ENCODE results near the gene GOLT1A. TPM values are rescaled to one million over a fixed set of nuclear protein-coding genes. Genes with fewer than 3 reads are reported as not detected.

The GOLT1A gene
- total RNA-seq, 4 donors from 2014 or later, result 1.1 to 1.3 TPM; not detected in 2

- Histone ChIP-seq H3K4me1 (peaks cover 0 to 5% of the 10 kb centered on the region in 2 donors), H3K27ac (no peak overlapping the region), H3K4me3 (no peak overlapping the region), H3K9me3 (no peaks in the 10 kb centered on the region), H3K27me3 (no peaks in the 10 kb centered on the region), H3K36me3 (no peaks in the 10 kb centered on the region)
- TF ChIP-seq, protein P1, sequence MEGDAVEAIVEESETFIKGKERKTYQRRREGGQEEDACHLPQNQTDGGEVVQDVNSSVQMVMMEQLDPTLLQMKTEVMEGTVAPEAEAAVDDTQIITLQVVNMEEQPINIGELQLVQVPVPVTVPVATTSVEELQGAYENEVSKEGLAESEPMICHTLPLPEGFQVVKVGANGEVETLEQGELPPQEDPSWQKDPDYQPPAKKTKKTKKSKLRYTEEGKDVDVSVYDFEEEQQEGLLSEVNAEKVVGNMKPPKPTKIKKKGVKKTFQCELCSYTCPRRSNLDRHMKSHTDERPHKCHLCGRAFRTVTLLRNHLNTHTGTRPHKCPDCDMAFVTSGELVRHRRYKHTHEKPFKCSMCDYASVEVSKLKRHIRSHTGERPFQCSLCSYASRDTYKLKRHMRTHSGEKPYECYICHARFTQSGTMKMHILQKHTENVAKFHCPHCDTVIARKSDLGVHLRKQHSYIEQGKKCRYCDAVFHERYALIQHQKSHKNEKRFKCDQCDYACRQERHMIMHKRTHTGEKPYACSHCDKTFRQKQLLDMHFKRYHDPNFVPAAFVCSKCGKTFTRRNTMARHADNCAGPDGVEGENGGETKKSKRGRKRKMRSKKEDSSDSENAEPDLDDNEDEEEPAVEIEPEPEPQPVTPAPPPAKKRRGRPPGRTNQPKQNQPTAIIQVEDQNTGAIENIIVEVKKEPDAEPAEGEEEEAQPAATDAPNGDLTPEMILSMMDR (IDR thresholded peaks at IDR 0.05 in 4 of 5, conservative IDR thresholded peaks at IDR 0.05 in 1 of 5), result peak; percentile 27 to 57 (median 46)
- no peak for TF ChIP-seq POLR2A (IDR thresholded peaks at IDR 0.05)
- in situ Hi-C loops (cut with MboI; ENCODE audit: low sequenced_read_pairs in 4 of 4), result no loop called here
- intact Hi-C loops (cut with DNase I; ENCODE audit: low total_unique reads), result loop anchor here (1.0 kb wide), 1 partner anchor 105 kb away; no protein-coding TSS in a partner anchor
- no peak for DNase-seq
- no peak for ATAC-seq
Measured at GRCh38 chr1:204258213-204259115, 44.7 kb upstream of the GOLT1A start.

GRCh38 chr1:204257446-204257845 is 43.7 kb upstream of the GOLT1A start:
- no peak for ATAC-seq
- in situ Hi-C loops (cut with MboI; ENCODE audit: low sequenced_read_pairs in 4 of 4) (no loop called here), intact Hi-C loops (cut with DNase I; ENCODE audit: low total_unique reads) (no loop called here)

GRCh38 chr1:204256531-204256930 is 42.7 kb upstream of the GOLT1A start:
- no peak overlapping the region for H3K4me3 ChIP-seq
- H3K4me1 ChIP-seq, result peaks cover 0 to 9% of the 10 kb centered on the region in 2 donors
- no peak overlapping the region for H3K27ac ChIP-seq
- in situ Hi-C loops (cut with MboI; ENCODE audit: low sequenced_read_pairs in 4 of 4) (no loop called here), intact Hi-C loops (cut with DNase I; ENCODE audit: low total_unique reads) (no loop called here)
- no peak for DNase-seq
- no peaks in the 10 kb centered on the region for H3K9me3 ChIP-seq
- no peaks in the 10 kb centered on the region for H3K36me3 ChIP-seq
- ATAC-seq, result no peak
- TF ChIP-seq, protein P1 (IDR thresholded peaks at IDR 0.05 in 4 of 5, conservative IDR thresholded peaks at IDR 0.05 in 1 of 5), result no peak
- TF ChIP-seq POLR2A (IDR thresholded peaks at IDR 0.05), result no peak
- H3K27me3 ChIP-seq, result no peaks in the 10 kb centered on the region

More at GRCh38 chr1:204257446-204257845, 43.7 kb upstream of the GOLT1A start:
- H3K36me3 ChIP-seq, result no peaks in the 10 kb centered on the region
- H3K27ac ChIP-seq, result no peak overlapping the region
- DNase-seq, result no peak
- no peaks in the 10 kb centered on the region for H3K9me3 ChIP-seq
- H3K27me3 ChIP-seq, result no peaks in the 10 kb centered on the region
- no peak overlapping the region for H3K4me3 ChIP-seq
- TF ChIP-seq, protein P1 (IDR thresholded peaks at IDR 0.05 in 4 of 5, conservative IDR thresholded peaks at IDR 0.05 in 1 of 5), result no peak
- no peak for TF ChIP-seq POLR2A (IDR thresholded peaks at IDR 0.05)
- peaks cover 0 to 5% of the 10 kb centered on the region in 2 donors for H3K4me1 ChIP-seq

DNA sequence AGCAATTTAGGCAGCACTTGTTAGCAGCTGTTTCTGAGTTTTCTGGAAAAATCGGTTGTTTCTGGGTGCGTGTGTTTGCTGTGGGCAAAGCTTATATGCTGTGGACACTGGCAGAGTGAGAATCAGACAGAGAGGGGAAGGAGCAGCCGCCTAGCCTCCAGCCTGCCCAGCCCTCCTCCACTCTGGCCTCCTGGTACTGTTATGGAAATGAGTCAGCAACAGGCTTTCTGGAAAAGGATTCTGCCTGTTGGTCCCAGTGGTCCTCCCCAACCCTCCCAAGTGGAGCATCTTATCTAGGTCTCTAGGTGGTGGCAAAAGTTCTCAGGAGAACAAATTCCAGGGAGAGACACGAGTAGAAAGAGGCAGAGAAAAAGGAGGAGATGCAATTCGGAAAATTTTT is 42.2 kb upstream of the GOLT1A start:
- ATAC-seq (no peak), DNase-seq (no peak)
- in situ Hi-C loops (cut with MboI; ENCODE audit: low sequenced_read_pairs in 4 of 4), result no loop called here
- TF ChIP-seq, protein P1 (IDR thresholded peaks at IDR 0.05 in 4 of 5, conservative IDR thresholded peaks at IDR 0.05 in 1 of 5), result no peak
- no peak for TF ChIP-seq POLR2A (IDR thresholded peaks at IDR 0.05)
- no peaks in the 10 kb centered on the region for H3K36me3 ChIP-seq
- H3K4me3 ChIP-seq, result no peak overlapping the region
- intact Hi-C loops (cut with DNase I; ENCODE audit: low total_unique reads), result no loop called here
- no peaks in the 10 kb centered on the region for H3K9me3 ChIP-seq
- no peak overlapping the region for H3K27ac ChIP-seq
- H3K27me3 ChIP-seq, result no peaks in the 10 kb centered on the region
- peaks cover 0 to 12% of the 10 kb centered on the region in 2 donors for H3K4me1 ChIP-seq
